NCI-H2081 treated with DMSO at 0.1 percent for 48 hours (cell line): ENCODE results near the gene KCNK13.

Experiments
- DNase-seq: peaks from one replicate; lab custom pipeline; 2025; lab: John Stamatoyannopoulos, UW

The KCNK13 gene

GRCh38 chr14:90132821-90133570 is 71.2 kb downstream of the KCNK13 start:
- DNase-seq = no peak

GRCh38 chr14:90136904-90137303 is 75.1 kb downstream of the KCNK13 start:
- DNase-seq = no peak

- DNase-seq = no peak
Observed at GRCh38 chr14:90137807-90138206, 76.0 kb downstream of the KCNK13 start.

GRCh38 chr14:90139199-90139598 is 77.4 kb downstream of the KCNK13 start:
- DNase-seq = no peak

GRCh38 chr14:90140298-90140955 is 78.6 kb downstream of the KCNK13 start:
- DNase-seq = no peak

- no peak for DNase-seq
Observed at GRCh38 chr14:90140956-90141316, 79.1 kb downstream of the KCNK13 start.

- no peak for DNase-seq
Observed at GRCh38 chr14:90153429-90153828, 91.6 kb downstream of the KCNK13 start.

GRCh38 chr14:90154110-90154509 is 92.3 kb downstream of the KCNK13 start:
- DNase-seq = no peak

- DNase-seq = no peak
Observed at GRCh38 chr14:90159146-90159545, 97.4 kb downstream of the KCNK13 start.

GRCh38 chr14:90159688-90160087 is 97.9 kb downstream of the KCNK13 start:
- no peak for DNase-seq

- no peak for DNase-seq
Observed at GRCh38 chr14:90161129-90161528, 99.3 kb downstream of the KCNK13 start.

GRCh38 chr14:90168425-90169105 is 106.8 kb downstream of the KCNK13 start:
- DNase-seq = no peak

- no peak for DNase-seq
Observed at GRCh38 chr14:90175631-90176030, 113.8 kb downstream of the KCNK13 start.

GRCh38 chr14:90177539-90178189 is 115.9 kb downstream of the KCNK13 start:
- DNase-seq = no peak

GRCh38 chr14:90179357-90179756 is 117.6 kb downstream of the KCNK13 start:
- DNase-seq = no peak

- no peak for DNase-seq
Observed at GRCh38 chr14:90179809-90180779, 118.3 kb downstream of the KCNK13 start.

- DNase-seq = no peak
Observed at GRCh38 chr14:90184094-90184493, 122.3 kb downstream of the KCNK13 start.

GRCh38 chr14:90184571-90185266 is 122.9 kb downstream of the KCNK13 start:
- DNase-seq = no peak

- no peak for DNase-seq
Observed at GRCh38 chr14:90188588-90188987, 126.8 kb downstream of the KCNK13 start.

- no peak for DNase-seq
Observed at GRCh38 chr14:90191154-90191553, 129.4 kb downstream of the KCNK13 start.

GRCh38 chr14:90191585-90191984 is 129.8 kb downstream of the KCNK13 start:
- no peak for DNase-seq
